ENCODE results near the gene CUBN. TPM values are rescaled to one million over a fixed set of nuclear protein-coding genes. Genes with fewer than 3 reads are reported as not detected.

CUBN gene
- total RNA-seq, 3 donors from 2014 or later, result 0.31 to 1.9 (median 0.38) TPM

DNA sequence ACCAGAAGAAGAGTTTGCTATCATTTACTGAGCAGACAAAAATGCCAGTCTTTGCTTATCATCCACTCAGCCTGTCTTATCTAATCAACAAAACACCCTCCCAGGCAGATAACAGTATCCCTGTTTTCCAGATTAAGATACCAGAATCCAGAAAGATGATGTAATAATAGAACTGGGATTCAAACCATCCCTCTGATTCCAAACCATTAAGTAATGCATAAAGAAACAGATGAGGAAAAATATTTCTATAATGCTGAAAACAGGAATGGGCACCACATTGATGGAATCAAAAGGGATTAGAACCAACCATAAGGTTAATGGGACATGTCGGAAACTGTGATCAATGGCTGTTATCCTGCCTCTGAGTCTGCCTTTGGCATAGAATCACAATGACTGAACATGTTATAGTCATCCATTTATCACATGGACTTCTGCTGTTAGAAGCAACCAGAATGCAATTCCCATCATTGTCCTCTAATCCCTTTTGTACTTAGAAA is 220.3 kb downstream of the CUBN start:
- intact Hi-C loops (cut with DNase I, micrococcal nuclease), result no loop called here
- H3K9me3 ChIP-seq, result no peaks in the 10 kb centered on the region
- no peaks in the 10 kb centered on the region for H3K4me1 ChIP-seq (ENCODE audit: low read depth)
- no peaks in the 10 kb centered on the region for H3K36me3 ChIP-seq (ENCODE audit: low read depth)
- TF ChIP-seq, protein P1, sequence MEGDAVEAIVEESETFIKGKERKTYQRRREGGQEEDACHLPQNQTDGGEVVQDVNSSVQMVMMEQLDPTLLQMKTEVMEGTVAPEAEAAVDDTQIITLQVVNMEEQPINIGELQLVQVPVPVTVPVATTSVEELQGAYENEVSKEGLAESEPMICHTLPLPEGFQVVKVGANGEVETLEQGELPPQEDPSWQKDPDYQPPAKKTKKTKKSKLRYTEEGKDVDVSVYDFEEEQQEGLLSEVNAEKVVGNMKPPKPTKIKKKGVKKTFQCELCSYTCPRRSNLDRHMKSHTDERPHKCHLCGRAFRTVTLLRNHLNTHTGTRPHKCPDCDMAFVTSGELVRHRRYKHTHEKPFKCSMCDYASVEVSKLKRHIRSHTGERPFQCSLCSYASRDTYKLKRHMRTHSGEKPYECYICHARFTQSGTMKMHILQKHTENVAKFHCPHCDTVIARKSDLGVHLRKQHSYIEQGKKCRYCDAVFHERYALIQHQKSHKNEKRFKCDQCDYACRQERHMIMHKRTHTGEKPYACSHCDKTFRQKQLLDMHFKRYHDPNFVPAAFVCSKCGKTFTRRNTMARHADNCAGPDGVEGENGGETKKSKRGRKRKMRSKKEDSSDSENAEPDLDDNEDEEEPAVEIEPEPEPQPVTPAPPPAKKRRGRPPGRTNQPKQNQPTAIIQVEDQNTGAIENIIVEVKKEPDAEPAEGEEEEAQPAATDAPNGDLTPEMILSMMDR (IDR thresholded peaks at IDR 0.05), result no peak
- H3K4me3 ChIP-seq, result no peak overlapping the region
- DNase-seq, result no peak
- no peak for ATAC-seq

DNA sequence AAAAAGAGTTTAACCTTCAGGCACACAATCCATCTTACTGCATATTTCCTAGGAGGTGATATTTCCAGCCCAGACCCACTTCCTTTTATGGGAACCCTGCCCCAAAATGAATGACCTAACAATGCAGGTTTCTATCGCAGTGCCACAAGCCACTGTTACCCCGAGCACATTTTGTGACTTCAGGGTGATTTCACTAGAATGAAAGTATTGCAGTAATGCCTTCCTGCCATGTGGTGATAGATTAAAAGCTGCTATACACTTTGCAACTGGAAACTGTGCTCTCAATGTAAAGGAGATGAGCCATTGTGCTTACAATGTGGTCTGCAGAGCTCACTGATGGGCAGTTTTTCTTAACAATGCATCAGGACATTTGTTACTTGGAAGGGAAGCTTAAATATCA is 221.9 kb downstream of the CUBN start:
- no peak for ATAC-seq
- no peaks in the 10 kb centered on the region for H3K9me3 ChIP-seq
- H3K4me1 ChIP-seq (ENCODE audit: low read depth), result no peaks in the 10 kb centered on the region
- no peaks in the 10 kb centered on the region for H3K36me3 ChIP-seq (ENCODE audit: low read depth)
- intact Hi-C loops (cut with DNase I, micrococcal nuclease), result no loop called here
- no peak for DNase-seq
- TF ChIP-seq, protein P1 (IDR thresholded peaks at IDR 0.05), result no peak
- H3K4me3 ChIP-seq, result no peak overlapping the region

- DNase-seq, result no peak
- H3K36me3 ChIP-seq (ENCODE audit: low read depth), result no peaks in the 10 kb centered on the region
- H3K4me1 ChIP-seq (ENCODE audit: low read depth), result no peaks in the 10 kb centered on the region
- TF ChIP-seq, protein P1 (IDR thresholded peaks at IDR 0.05), result no peak
- ATAC-seq, result no peak
- intact Hi-C loops (cut with DNase I, micrococcal nuclease), result no loop called here
- no peak overlapping the region for H3K4me3 ChIP-seq
- H3K9me3 ChIP-seq, result no peaks in the 10 kb centered on the region
These were observed 224.3 kb downstream of the CUBN start for GRCh38 chr10:16905320-16905719.

DNA sequence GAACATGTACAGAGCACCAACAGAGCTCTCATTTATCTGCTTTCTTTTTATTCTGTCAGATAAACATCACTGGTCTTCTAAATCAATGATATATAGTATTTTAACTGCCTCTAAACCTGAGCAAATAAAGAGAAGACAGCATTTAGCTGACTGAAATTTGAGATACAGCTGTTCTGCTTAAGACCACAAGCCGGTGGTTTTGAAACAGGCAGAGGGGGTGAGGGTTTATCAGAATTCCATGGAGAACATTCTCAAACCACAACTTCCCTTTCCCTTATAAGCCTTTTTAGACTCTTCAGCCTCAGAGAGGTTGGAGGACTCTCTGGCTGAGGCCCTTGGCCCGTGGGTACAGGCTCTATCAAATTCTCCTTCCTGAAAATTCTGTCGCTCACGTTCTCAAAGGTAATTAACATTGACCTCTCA is 225.0 kb downstream of the CUBN start:
- no peaks in the 10 kb centered on the region for H3K36me3 ChIP-seq (ENCODE audit: low read depth)
- ATAC-seq (no peak), DNase-seq (no peak)
- intact Hi-C loops (cut with DNase I, micrococcal nuclease), result no loop called here
- no peak overlapping the region for H3K4me3 ChIP-seq
- no peaks in the 10 kb centered on the region for H3K4me1 ChIP-seq (ENCODE audit: low read depth)
- no peaks in the 10 kb centered on the region for H3K9me3 ChIP-seq
- TF ChIP-seq, protein P1 (IDR thresholded peaks at IDR 0.05), result no peak

DNA sequence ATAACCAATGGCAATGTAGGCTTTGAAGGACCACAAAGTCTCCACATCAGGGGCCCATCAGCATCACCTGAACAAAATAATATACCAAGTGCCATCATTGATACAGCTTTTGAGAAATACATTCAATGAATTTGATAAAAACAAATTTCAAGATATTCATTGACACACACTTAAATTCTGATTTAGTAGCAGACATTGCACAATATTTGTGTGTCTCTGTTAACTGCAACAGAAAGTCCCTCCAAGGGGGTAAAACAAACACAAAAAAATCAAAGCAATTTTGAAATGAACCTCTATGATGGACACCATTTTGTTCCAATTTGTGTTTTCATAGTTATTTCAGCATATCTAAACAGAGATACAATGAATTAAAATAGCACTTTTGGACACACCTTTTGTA is 225.6 kb downstream of the CUBN start:
- TF ChIP-seq, protein P1 (IDR thresholded peaks at IDR 0.05), result no peak
- no peak for DNase-seq
- no peak for ATAC-seq
- no peaks in the 10 kb centered on the region for H3K4me1 ChIP-seq (ENCODE audit: low read depth)
- H3K4me3 ChIP-seq, result no peak overlapping the region
- intact Hi-C loops (cut with DNase I, micrococcal nuclease), result no loop called here
- H3K36me3 ChIP-seq (ENCODE audit: low read depth), result no peaks in the 10 kb centered on the region
- no peaks in the 10 kb centered on the region for H3K9me3 ChIP-seq

- no peak for DNase-seq
- Histone ChIP-seq H3K4me1 (ENCODE audit: low read depth) (no peaks in the 10 kb centered on the region), H3K9me3 (no peaks in the 10 kb centered on the region), H3K36me3 (ENCODE audit: low read depth) (no peaks in the 10 kb centered on the region), H3K4me3 (no peak overlapping the region)
- TF ChIP-seq, protein P1 (IDR thresholded peaks at IDR 0.05), result no peak
- no peak for ATAC-seq
- intact Hi-C loops (cut with DNase I, micrococcal nuclease), result no loop called here
These were observed 227.0 kb downstream of the CUBN start for GRCh38 chr10:16902606-16903005.

All from mucosa of descending colon (tissue), 3 donors.